HG03571 (cell line): ENCODE measurements around the gene KRTAP12-4.
"Not testable (repeated sequence)": the region's sequence is repeated elsewhere in the genome, so short reads cannot be mapped to it uniquely, and the experiment has no call there.

ENCODE experiments used
- ATAC-seq: cut with Tn5 transposase; IDR thresholded peaks from one replicate; pipeline ENCODE4 v1.9.1; 2021; ENCODE audit not compliant: unreplicated experiment

Gene KRTAP12-4

GRCh38 chr21:44657635-44658540 is 3.4 kb upstream of the KRTAP12-4 start, which contains the start of gene KRTAP12-3:
Gene KRTAP12-3, plus strand, starts transcription at chr21:44657932. Its CDS starts 48 bp downstream, at chr21:44657980.
- ATAC-seq = no peak

DNA sequence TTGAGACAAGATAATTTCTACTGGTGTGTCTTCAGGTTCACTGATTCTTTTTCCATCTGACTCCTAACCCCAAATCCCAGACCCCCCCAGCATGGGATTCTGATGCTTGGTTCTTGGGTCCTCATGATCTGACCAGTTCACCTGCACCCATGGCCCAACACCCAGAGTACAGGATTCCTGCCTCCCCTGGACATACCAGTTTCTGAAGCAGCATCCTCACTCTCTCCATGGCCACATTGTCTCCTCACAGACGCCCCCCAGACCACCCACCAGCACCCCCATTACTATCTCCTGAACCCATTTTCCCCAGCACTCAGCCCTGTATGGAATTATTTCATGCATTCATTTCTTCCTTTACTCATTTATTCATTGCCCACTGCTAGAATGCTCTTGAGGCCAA is 2.4 kb upstream of the KRTAP12-4 start:
- ATAC-seq = no peak

GRCh38 chr21:44653656-44654575 is 543 bp downstream of the KRTAP12-4 start:
- ATAC-seq = no peak

DNA sequence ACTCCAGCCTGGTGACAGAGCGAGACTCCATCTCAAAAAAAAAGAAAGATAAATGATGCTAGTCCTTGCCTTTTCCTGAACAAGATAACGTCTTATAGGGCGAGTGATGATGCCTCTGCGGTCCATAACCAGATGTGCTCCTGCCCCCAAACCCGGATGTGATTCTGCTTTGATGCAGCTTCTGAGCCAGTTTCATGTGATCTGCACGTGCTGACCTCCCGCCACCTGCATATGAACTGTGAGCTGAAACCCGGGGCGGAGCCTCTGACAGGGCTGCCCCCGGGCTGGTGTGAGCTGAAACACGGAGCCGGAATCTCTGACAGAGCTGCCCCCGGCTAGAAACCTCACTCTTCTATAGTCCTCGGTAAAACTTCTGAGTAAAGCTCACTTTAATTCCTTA is 1.3 kb downstream of the KRTAP12-4 start:
- ATAC-seq = no peak

DNA sequence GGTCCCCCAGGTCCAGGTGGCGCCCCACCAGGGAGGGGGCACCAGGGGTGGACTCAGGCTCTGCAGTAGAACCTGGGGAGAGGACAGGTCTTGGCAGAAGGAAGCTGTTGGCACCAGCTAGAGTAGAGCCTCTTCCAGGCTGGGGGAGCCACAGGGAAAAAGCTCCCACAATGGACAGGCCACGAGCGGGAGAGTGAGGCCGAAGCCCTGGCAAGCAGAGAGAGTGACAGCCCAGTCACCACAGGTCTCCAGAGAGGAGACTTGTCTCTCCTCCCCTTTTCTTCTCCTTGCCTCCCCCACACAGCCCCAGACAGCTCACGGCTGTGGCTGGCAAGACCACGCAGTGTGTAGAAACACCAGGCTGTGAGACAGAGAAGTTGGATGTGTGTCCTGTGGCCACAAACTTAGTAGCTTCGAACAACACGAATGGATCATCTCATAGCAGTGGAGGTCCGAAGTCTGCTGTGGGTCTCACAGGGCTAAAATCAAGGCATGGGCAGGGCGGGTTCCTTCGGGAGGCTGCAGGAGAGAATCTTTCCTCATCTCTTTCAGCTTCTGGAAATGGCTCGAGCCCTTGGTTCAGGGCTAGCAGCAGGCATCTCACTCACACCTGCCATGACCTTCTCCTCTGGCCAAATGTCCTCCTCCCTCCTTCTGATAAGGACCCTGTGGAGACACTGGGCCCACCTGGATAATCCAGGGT is 3.3 kb downstream of the KRTAP12-4 start:
- no peak for ATAC-seq

- no peak for ATAC-seq
Measured at GRCh38 chr21:44650265-44650972, 4.0 kb downstream of the KRTAP12-4 start.

DNA sequence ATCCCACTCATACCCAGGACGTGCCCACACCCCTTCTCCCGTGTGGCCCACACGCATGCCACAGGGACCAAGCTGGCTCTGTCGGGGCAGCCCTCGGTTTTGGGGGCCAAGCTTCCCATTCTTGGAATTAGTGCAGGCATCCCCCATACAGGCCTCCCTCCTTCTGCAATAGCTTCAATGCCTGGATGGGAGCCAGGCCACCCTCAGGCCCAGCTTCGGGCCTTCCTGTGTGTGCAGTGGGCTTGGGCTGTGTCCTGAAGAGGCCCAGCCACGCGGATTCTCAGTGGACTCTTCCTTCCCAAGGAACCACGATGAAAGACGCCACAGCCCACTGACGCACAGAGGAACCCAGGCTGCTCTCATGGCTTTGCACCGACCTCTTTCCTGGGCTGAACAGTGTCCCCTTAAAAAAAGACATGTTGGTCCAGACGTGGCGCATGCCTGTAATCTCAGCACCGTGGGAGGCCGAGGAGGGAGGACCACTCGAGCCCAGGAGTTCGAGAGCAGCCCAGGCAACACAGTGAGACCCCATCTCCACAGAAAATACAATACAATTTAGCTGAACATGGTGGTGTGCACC is 4.8 kb downstream of the KRTAP12-4 start:
- ATAC-seq = no peak

DNA sequence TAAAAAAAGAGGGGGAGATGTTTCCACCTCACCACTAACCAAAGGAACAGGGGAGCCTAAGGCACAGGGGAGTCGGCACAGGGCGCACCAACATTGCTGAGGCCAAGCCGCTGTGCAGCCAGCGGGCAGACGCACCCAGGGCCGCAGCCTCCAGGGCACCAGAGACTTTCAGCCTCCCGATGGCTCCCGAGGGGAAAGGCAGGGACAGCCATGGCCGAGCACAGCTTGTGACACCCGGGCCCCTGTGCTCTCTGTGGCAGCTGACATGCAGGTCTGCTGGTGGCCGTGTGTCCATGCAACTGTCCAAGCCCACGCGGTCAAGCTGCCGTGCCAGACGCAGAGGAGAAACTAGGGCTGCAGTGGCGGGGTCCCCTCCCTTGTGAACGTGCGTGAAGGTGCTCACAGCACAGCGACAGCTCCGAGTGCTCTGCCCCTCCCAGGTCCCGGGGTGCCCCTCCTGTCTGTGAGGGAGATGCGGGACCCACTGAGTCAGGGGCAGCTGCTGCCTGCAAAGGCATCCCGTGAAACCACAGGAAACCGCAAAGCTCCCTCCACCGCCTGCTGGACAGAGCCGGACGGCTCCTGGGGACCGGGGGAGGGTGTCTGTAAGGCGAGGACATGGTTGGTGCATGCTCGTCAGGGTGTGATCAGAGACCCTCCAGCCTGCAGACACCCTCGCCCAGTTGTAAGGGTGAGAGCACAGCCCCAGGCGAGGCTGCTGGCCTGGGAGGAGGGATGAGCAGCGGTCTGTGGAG is 5.7 kb downstream of the KRTAP12-4 start:
- no peak for ATAC-seq

DNA sequence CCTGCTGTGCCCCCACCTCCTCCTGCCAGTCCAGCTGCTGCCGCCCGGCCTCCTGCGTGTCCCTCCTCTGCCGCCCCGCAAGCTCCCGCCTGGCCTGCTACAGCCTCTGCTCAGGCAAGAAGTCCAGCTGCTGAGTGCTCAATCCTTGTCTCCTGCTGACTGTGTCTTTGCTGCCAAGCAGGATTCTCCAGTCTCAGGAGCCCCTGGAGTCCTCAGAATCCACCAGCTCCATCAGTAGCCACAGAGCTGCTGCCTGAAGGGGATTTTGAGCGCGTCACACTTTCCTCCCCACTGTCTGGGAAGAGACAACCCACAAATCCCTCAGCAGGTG is 7.3 kb downstream of the KRTAP12-4 start:
- no peak for ATAC-seq

DNA sequence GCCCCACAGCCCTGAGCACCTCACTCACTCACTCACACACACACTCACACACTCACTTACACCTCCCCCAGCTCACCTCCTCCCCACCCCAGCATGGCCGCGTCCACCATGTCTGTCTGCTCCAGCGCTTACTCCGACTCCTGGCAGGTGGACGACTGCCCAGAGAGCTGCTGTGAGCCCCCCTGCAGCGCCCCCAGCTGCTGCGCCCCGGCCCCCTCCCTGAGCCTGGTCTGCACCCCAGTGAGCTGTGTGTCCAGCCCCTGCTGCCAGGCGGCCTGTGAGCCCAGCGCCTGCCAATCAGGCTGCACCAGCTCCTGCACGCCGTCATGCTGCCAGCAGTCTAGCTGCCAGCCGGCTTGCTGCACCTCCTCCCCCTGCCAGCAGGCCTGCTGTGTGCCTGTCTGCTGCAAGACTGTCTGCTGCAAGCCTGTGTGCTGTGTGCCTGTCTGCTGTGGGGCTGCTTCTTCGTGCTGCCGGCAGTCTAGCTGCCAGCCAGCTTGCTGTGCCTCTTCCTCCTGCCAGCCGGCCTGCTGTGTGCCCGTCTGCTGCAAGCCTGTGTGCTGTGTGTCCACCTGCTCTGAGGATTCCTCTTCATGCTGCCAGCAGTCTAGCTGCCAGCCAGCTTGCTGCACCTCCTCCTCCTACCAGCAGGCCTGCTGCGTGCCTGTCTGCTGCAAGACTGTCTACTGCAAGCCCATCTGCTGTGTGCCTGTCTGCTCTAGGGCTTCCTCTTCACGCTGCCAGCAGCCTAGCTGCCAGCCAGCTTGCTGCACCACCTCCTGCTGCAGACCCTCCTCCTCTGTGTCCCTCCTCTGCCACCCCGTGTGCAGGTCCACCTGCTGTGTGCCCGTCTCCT is 7.9 kb downstream of the KRTAP12-4 start, which contains the start of gene KRTAP10-11:
Gene KRTAP10-11 (plus strand): TSS at position 49 of the 856 bp plus-strand sequence. CDS start 45 bp downstream, at position 94.
- ATAC-seq = not testable (repeated sequence)

GRCh38 chr21:44644878-44645277 is 9.6 kb downstream of the KRTAP12-4 start:
- ATAC-seq = no peak

DNA sequence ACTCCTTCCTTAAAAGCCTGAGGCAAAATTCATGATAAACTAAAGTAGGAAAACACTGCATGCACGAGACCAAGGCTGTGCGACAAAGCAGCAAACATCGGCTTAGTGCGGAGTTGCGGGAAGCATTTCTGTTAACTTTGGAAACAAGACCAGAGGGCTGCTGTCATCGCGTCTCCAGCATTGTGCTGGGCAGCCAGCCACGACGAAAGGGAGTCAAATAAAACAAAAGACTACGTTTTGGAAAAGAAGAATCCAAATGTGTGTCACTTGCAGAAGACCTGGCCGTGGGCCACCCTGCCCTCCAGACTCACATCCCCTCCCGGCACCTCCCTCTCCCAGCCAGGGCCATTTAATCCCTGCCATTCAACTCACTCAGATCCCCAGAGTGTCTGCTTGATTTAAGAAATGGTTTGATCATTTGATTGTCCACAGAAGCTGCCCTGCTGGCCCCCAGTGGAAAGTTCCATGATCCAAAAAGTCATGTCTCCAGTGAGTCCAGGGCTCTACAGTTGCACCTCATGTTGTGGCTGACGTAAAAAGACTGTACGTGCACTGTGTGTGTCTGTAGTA is 10.6 kb downstream of the KRTAP12-4 start:
- ATAC-seq = no peak

DNA sequence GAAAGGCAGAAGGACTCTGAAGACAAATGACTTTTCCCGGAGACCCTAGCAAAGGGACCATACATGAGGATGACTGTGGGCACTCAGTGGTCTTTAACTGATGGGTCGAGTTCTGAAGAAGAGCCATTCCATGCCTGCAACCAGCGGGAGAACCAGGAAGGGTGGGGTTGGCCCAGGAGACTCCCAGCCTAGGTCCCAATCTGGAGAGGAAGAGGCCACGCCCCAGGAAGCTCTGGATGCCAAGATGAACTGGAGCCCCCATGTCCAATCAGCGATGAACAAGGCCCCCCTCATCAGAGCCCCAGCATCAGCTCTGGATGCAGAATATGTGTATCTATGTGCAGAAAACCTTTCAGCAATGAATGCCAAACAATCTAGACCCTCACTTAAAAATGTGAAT is 13.7 kb downstream of the KRTAP12-4 start:
- no peak for ATAC-seq

GRCh38 chr21:44639331-44639655 is 15.2 kb downstream of the KRTAP12-4 start:
- ATAC-seq = no peak

GRCh38 chr21:44638506-44639330 is 15.7 kb downstream of the KRTAP12-4 start:
- not testable (repeated sequence) for ATAC-seq

DNA sequence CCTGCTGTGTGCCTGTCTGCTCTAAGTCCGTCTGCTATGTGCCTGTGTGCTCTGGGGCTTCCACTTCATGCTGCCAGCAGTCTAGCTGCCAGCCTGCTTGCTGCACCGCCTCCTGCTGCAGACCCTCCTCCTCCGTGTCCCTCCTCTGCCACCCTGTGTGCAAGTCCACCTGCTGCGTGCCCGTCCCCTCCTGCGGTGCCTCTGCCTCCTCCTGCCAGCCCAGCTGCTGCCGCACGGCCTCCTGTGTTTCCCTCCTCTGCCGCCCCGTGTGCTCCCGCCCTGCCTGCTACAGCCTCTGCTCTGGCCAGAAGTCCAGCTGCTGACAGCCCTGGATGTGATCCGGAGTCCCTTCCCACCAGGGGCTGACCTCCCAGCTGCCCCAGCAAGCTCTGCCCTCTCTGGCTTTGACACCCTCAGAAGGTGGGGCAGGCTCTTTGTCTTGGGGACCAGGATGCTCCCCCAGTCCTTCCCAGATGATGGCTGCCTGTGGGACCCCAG is 16.6 kb downstream of the KRTAP12-4 start:
- ATAC-seq = not testable (repeated sequence)
